OCI-M2 (cell line): Measurements from ENCODE around the gene STAT2.
"Not testable (repeated sequence)": the region's sequence is repeated elsewhere in the genome, so short reads cannot be mapped to it uniquely, and the experiment has no call there.

Source experiments
- DNase-seq: peaks from one replicate; lab custom pipeline; 2025; ENCODE audit not compliant: unreplicated experiment; lab: John Stamatoyannopoulos, UW

STAT2 gene

GRCh38 chr12:56332512-56333196, 27.3 kb downstream of the STAT2 start:
- DNase-seq: no peak

- no peak for DNase-seq
These were observed 28.9 kb downstream of the STAT2 start for GRCh38 chr12:56330936-56331490.

- no peak for DNase-seq
These were observed 33.4 kb downstream of the STAT2 start for GRCh38 chr12:56326533-56326932.

GRCh38 chr12:56326126-56326525, 33.8 kb downstream of the STAT2 start:
- DNase-seq: no peak

GRCh38 chr12:56324206-56324605, 35.7 kb downstream of the STAT2 start:
- DNase-seq: no peak

- not testable (repeated sequence) for DNase-seq
These were observed 38.3 kb downstream of the STAT2 start for GRCh38 chr12:56321610-56322009.

- no peak for DNase-seq
These were observed 38.9 kb downstream of the STAT2 start for GRCh38 chr12:56321027-56321426.

GRCh38 chr12:56317675-56318074, 42.2 kb downstream of the STAT2 start:
- no peak for DNase-seq

GRCh38 chr12:56315622-56316473, 44.1 kb downstream of the STAT2 start, which contains the start of gene CNPY2:
TSS of gene CNPY2 (minus strand) at chr12:56315988. CDS start at chr12:56315217, 771 bp downstream.
- peak; percentile 73 for DNase-seq

- no peak for DNase-seq
These were observed 44.7 kb downstream of the STAT2 start for GRCh38 chr12:56315249-56315621.

- no peak for DNase-seq
These were observed 48.9 kb downstream of the STAT2 start for GRCh38 chr12:56311003-56311402.

GRCh38 chr12:56308714-56309113, 51.2 kb downstream of the STAT2 start:
- no peak for DNase-seq

- no peak for DNase-seq
These were observed 52.5 kb downstream of the STAT2 start for GRCh38 chr12:56307221-56307965.

- no peak for DNase-seq
These were observed 54.9 kb downstream of the STAT2 start for GRCh38 chr12:56304872-56305590.

GRCh38 chr12:56304276-56304675, 55.6 kb downstream of the STAT2 start:
- no peak for DNase-seq

GRCh38 chr12:56300644-56301464, 59.1 kb downstream of the STAT2 start:
- DNase-seq: peak; percentile 52

GRCh38 chr12:56299853-56300643, 59.9 kb downstream of the STAT2 start, which contains the start of gene CS:
TSS of gene CS (minus strand) at chr12:56300330. CDS start at chr12:56300201, 129 bp downstream.
- peak; percentile 84 for DNase-seq

- DNase-seq: no peak
These were observed 60.5 kb downstream of the STAT2 start for GRCh38 chr12:56299308-56299852.

- DNase-seq: no peak
These were observed 61.1 kb downstream of the STAT2 start for GRCh38 chr12:56298828-56299227.
